HL-60 (cell line): ENCODE measurements around the gene NRCAM.

Experiments used
- DNase-seq, 2 experiments: peaks; one replicate each; pipeline ENCODE4 v3.0.0-alpha.2; 2010 to 2020; ENCODE audit warnings: low read depth in 1 of 2, low spot score in 1 of 2
- H3K27ac ChIP-seq: fragments of 250-450 bp; sonication (Bioruptor Pico); replicated peaks from 2 replicates; pipeline ENCODE4 v1.5.1; 2020; ENCODE audit warnings: mild to moderate bottlenecking, moderate library complexity
- H3K27me3 ChIP-seq: fragments of 250-450 bp; sonication (Bioruptor Pico); 2 replicates; pipeline ENCODE4 v1.5.1; 2021; ENCODE audit warnings: mild to moderate bottlenecking, moderate library complexity; ENCODE audit not compliant: insufficient read depth, poor library complexity, severe bottlenecking
- H3K4me3 ChIP-seq: replicated peaks from 2 replicates; pipeline ENCODE4 v1.5.1; 2011; ENCODE audit warnings: mild to moderate bottlenecking, control low read depth, low read length; ENCODE audit not compliant: insufficient read depth
- CTCF ChIP-seq: IDR thresholded peaks from one replicate; pipeline ENCODE4 v1.5.1; 2011; ENCODE audit warnings: low read length, control low read depth, inconsistent platforms; ENCODE audit not compliant: insufficient read depth
- GABPA ChIP-seq: IDR thresholded peaks from 2 replicates; pipeline ENCODE4 v1.6.1; 2012; ENCODE audit warnings: low read depth
- POLR2AphosphoS5 ChIP-seq: IDR thresholded peaks from 2 replicates; pipeline ENCODE4 v1.6.1; 2012; ENCODE audit warnings: low read depth
- REST ChIP-seq: IDR thresholded peaks from 2 replicates; pipeline ENCODE4 v1.6.1; 2012; ENCODE audit warnings: low read depth; ENCODE audit not compliant: insufficient replicate concordance
- SPI1 ChIP-seq: IDR thresholded peaks from 2 replicates; pipeline ENCODE4 v1.6.1; 2012; ENCODE audit warnings: low read depth, mild to moderate bottlenecking, borderline replicate concordance

The NRCAM gene

GRCh38 chr7:108424013-108424412 is 32.2 kb downstream of the NRCAM start:
- TF ChIP-seq POLR2AphosphoS5 (no peak), CTCF (no peak), REST (no peak)
- Histone ChIP-seq H3K27ac (no peak overlapping the region), H3K27me3 (no peaks in the 10 kb centered on the region), H3K4me3 (no peak overlapping the region)
- DNase-seq: no peak

- Histone ChIP-seq H3K27me3 (no peaks in the 10 kb centered on the region), H3K4me3 (no peak overlapping the region), H3K27ac (no peak overlapping the region)
- no peak for TF ChIP-seq GABPA
- TF ChIP-seq POLR2AphosphoS5: no peak
- TF ChIP-seq SPI1: no peak
- no peak for TF ChIP-seq REST
- TF ChIP-seq CTCF: no peak
- DNase-seq: no peak
These were observed 32.9 kb downstream of the NRCAM start for GRCh38 chr7:108423089-108423989.

- no peak for DNase-seq
- Histone ChIP-seq H3K27ac (no peak overlapping the region), H3K27me3 (no peaks in the 10 kb centered on the region), H3K4me3 (no peak overlapping the region)
- TF ChIP-seq CTCF (no peak), GABPA (no peak), SPI1 (no peak)
These were observed 34.4 kb downstream of the NRCAM start for GRCh38 chr7:108421720-108422331.
